Chondrocyte (in vitro differentiated cells): ENCODE measurements around the gene SPINK2. TPM values are rescaled to one million over a fixed set of nuclear protein-coding genes. Genes with fewer than 3 reads are reported as not detected.
A peak's percentile ranks its signal among the peaks of the same experiment; 100 is the strongest.

Source experiments
- DNase-seq: peaks from one replicate; pipeline ENCODE4 v3.0.0; 2021; ENCODE audit warnings: mixed read lengths, low spot score
- H3K27ac Mint-ChIP-seq: one replicate; pipeline ENCODE4 v1.8.0; 2021; ENCODE audit warnings: mild to moderate bottlenecking, moderate library complexity, mixed read lengths; ENCODE audit not compliant: unreplicated experiment
- H3K27me3 Mint-ChIP-seq: 2 replicates; pipeline ENCODE4 v1.8.0; 2021; ENCODE audit warnings: low read depth, mixed read lengths
- H3K36me3 Mint-ChIP-seq: 2 replicates; pipeline ENCODE4 v1.8.0; 2021; ENCODE audit warnings: low read depth, mixed read lengths
- H3K4me1 Mint-ChIP-seq: 2 replicates; pipeline ENCODE4 v1.8.0; 2021; ENCODE audit warnings: low read depth, mild to moderate bottlenecking, mixed read lengths
- H3K4me3 Mint-ChIP-seq: one replicate; pipeline ENCODE4 v1.8.0; 2021; ENCODE audit warnings: mild to moderate bottlenecking, moderate library complexity, mixed read lengths; ENCODE audit not compliant: unreplicated experiment
- H3K9me3 Mint-ChIP-seq: 2 replicates; pipeline ENCODE4 v1.8.0; 2021; ENCODE audit warnings: low read depth, mixed read lengths
- long read RNA-seq: library from polyadenylated mRNA; stranded (forward); transcript quantifications from one replicate; pipeline ENCODE4 v2.0.0, GENCODE V29; 2021
- total RNA-seq: library from RNA; stranded (reverse); gene quantifications from 3 replicates; pipeline ENCODE4 v1.2.1, GENCODE V29; 2021
- TF ChIP-seq, protein P1 (sequence below): fragments of 200-600 bp; sonication (generic); IDR thresholded peaks from 2 replicates; pipeline ENCODE4 v1.5.0; 2021; ENCODE audit warnings: antibody characterized with exemption, mild to moderate bottlenecking, moderate library complexity

SPINK2 gene, protein sequence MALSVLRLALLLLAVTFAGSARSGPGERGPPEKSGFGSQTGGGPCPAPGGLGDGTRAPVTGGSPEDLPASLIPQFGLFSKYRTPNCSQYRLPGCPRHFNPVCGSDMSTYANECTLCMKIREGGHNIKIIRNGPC
- total RNA-seq, result not detected in 3 replicates
- long read RNA-seq, result 0 reads

DNA sequence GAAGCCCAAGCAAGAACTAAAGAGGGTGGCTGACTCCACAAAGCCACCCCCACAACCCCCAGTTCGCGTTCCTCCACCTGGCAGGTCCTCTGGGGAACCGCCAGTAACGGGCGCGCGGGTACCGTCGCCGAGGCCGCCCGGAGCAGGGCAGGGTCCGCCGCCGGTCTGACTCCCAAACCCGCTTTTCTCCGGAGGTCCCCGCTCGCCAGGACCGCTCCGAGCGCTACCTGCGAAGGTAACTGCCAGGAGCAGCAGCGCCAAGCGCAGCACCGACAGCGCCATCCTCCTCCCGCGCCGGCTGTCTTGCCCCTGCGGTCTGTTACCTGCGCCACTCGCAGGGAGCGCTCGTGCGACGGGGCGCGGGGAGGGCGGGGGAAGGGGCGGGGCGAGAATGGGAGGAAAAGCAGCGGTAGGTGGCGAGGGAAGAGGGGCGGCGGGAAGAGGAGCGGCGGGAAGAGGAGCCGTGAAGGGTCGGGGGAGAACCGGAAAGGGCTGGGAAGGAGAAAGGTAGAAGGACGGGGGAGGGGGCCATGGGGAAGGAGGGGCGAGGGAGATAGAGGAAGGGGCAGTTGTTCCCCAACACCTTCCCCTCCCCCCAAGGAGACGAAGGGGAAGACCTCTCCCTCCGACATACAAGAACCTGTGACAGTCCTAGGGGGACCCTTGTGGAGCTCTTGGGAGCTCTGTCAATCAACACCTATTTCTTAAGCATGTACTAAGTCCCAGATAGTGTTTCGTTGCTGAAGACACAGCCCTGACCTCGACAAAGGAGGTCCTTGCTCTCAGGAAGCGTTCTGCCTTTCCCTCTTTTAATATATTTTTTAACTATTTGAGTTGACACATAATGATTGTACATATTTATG is at the start of gene SPINK2:
Gene SPINK2, minus strand, starts transcription at position 321 of the 863 bp plus-strand sequence. Its CDS starts 39 bp downstream, at position 282.
- Mint-ChIP-seq H3K36me3 (peaks cover 2% of the 10 kb centered on the region), H3K27me3 (peaks cover 35% of the 10 kb centered on the region), H3K27ac (no peak within 1 kb of the TSS), H3K4me1 (peaks cover 3% of the 10 kb centered on the region), H3K4me3 (peak within 1 kb of the TSS; percentile 51), H3K9me3 (no peaks in the 10 kb centered on the region)
- DNase-seq, result no peak
- TF ChIP-seq, protein P1, sequence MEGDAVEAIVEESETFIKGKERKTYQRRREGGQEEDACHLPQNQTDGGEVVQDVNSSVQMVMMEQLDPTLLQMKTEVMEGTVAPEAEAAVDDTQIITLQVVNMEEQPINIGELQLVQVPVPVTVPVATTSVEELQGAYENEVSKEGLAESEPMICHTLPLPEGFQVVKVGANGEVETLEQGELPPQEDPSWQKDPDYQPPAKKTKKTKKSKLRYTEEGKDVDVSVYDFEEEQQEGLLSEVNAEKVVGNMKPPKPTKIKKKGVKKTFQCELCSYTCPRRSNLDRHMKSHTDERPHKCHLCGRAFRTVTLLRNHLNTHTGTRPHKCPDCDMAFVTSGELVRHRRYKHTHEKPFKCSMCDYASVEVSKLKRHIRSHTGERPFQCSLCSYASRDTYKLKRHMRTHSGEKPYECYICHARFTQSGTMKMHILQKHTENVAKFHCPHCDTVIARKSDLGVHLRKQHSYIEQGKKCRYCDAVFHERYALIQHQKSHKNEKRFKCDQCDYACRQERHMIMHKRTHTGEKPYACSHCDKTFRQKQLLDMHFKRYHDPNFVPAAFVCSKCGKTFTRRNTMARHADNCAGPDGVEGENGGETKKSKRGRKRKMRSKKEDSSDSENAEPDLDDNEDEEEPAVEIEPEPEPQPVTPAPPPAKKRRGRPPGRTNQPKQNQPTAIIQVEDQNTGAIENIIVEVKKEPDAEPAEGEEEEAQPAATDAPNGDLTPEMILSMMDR, result peak; percentile 38

DNA sequence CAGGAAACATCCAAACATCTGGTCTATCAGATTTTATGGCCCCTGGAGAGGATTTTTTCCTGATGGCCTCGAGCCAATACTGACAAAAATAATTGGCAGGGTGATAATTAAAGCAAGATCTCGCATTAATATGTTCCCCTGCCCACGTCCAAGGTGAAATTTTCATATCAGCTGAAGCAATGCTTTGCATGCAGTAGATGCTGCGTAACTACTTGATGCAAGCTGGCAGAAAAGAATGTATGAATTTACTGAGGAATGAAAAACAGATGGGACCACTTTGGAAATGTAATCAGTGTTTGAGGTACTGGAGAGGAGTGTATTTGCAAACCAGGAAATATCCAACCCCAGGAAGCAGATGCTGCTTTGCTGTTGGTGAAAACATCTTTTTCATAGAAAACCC is 49.4 kb upstream of the SPINK2 start:
- H3K27ac Mint-ChIP-seq, result no peak overlapping the region
- no peak overlapping the region for H3K4me3 Mint-ChIP-seq
- peaks cover 7% of the 10 kb centered on the region for H3K4me1 Mint-ChIP-seq
- TF ChIP-seq, protein P1, result no peak
- no peaks in the 10 kb centered on the region for H3K9me3 Mint-ChIP-seq
- H3K36me3 Mint-ChIP-seq, result no peaks in the 10 kb centered on the region
- peaks cover 2% of the 10 kb centered on the region for H3K27me3 Mint-ChIP-seq
- no peak for DNase-seq

DNA sequence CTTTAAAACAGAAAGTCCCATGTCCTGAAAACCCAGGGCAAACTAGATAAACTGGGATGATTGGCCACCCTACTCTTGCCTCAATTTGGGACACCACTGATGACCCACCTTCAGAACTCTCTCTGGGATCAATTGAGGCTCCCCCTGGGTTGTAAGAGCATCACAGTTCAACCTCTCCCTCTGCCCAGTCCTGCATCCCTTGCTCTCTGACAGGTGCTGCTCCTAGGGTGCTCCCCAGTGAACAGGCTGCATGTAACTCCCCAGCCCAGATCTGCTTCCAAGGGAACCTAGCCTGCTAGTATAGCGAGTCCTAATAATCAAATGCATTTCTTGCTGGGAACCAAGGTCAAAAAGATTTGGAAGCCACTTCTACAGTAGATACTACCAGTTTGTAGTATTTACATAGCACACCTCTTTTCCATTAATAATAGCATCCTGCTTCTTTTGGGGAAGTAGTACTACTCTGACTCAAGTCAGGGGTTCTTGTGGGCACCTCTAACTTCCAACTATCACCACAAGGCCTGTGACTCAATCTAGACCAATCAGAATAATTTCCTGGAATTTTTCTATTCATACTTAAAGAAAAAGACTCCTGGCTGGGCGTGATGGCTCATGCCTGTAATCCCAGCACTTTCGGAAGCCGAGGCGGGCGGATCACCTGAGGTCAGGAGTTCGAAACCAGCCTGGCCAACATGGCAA is 42.1 kb upstream of the SPINK2 start:
- no peaks in the 10 kb centered on the region for H3K36me3 Mint-ChIP-seq
- H3K27me3 Mint-ChIP-seq, result peaks cover 2% of the 10 kb centered on the region
- H3K4me3 Mint-ChIP-seq, result no peak overlapping the region
- H3K4me1 Mint-ChIP-seq, result no peaks in the 10 kb centered on the region
- no peaks in the 10 kb centered on the region for H3K9me3 Mint-ChIP-seq
- TF ChIP-seq, protein P1, result no peak
- DNase-seq, result peak; percentile 20
- no peak overlapping the region for H3K27ac Mint-ChIP-seq

DNA sequence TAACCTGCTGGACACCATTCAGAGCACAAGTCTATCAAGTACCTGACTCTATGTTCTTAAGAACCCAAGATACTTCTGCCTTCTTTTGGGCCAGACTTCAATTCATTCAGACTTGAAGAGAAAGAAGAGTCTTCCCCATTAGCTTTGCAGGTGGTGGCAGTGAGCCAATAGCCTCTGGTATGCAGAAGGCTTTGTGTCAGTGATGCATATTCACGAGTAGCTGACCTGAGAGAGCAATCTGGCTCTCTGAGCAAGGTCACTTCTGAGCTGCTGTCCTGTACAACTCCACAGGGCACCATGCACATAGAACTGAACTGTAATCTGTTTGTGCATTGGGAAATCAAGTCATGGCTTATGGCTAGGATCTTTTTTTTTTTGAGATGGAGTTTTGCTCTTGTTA is 39.9 kb upstream of the SPINK2 start:
- no peaks in the 10 kb centered on the region for H3K36me3 Mint-ChIP-seq
- TF ChIP-seq, protein P1, result no peak
- peak; percentile 4 for DNase-seq
- H3K4me3 Mint-ChIP-seq, result no peak overlapping the region
- H3K27ac Mint-ChIP-seq, result no peak overlapping the region
- H3K9me3 Mint-ChIP-seq, result no peaks in the 10 kb centered on the region
- H3K4me1 Mint-ChIP-seq, result no peaks in the 10 kb centered on the region
- peaks cover 11% of the 10 kb centered on the region for H3K27me3 Mint-ChIP-seq

DNA sequence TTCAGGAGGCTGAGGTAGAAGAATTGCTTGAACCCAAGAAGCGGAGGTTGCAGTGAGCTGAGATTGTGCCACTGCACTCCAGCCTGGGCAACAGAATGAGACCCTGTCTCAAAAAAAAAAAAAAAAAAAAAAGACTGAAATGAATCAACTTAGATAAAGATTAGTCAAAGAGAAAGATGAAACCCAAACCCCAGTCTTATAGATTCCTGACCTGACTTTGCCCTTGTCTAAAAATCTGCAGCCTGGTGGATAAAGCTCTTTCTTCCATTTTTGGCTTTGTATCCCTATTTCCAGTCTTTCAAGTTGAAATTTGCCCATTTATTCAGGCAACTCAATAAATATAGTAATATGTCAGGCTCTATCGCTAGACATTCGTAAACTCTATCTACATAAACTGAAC is 39.3 kb upstream of the SPINK2 start:
- H3K36me3 Mint-ChIP-seq, result no peaks in the 10 kb centered on the region
- H3K9me3 Mint-ChIP-seq, result no peaks in the 10 kb centered on the region
- no peak overlapping the region for H3K4me3 Mint-ChIP-seq
- H3K4me1 Mint-ChIP-seq, result no peaks in the 10 kb centered on the region
- DNase-seq, result no peak
- peaks cover 13% of the 10 kb centered on the region for H3K27me3 Mint-ChIP-seq
- H3K27ac Mint-ChIP-seq, result no peak overlapping the region
- TF ChIP-seq, protein P1, result no peak
